Activated CD8-positive, alpha-beta memory T cell treated with anti-CD3 and anti-CD28 coated beads, Interleukin-2, amount 50 U/mL, for 4 hours (primary cell): Measurements from ENCODE around the gene P4HB.

ENCODE experiments used
- DNase-seq: peaks from one replicate; pipeline ENCODE4 v3.0.0-alpha.2; 2020

P4HB gene

DNA sequence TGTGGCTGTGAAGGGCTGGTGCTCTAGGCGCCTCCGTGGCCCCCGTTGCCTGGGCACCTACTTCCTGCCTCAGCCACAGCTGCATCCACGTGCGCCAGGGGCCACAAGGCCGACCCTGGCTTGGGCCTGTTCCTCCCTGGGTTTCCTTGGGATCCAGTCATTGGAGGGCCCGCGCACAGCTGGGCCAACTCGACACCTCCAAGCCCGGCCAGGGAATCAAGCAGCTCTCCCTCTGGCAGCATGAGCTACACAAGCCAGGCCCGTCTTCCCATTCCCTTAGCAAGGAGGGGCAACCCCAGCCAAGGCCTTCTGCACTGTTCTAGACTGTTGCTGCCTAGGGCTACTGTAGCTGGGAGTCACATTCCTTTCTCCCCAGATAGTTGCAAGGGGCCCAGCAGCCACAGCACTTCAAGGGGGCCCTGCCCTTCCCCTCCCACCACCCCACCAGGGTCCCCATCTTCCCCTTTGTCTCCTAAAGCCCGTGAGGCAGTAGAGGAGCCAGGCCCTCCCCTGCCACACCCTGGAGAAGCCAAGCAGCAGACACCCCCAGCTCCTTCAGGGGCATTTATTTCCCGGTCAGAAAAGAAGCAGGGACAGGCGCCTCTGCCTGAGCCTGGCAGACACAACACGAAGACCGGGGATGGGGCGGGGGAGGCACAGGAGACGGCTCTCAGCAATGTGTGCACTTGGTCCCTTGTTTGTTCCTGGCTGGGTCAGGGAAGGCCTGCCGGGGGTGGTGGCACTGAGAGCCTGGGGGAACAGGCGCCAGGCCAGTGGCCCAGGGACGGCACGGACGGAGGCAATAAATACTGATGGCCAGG lies 7.0 kb upstream of the P4HB start:
- no peak for DNase-seq

DNA sequence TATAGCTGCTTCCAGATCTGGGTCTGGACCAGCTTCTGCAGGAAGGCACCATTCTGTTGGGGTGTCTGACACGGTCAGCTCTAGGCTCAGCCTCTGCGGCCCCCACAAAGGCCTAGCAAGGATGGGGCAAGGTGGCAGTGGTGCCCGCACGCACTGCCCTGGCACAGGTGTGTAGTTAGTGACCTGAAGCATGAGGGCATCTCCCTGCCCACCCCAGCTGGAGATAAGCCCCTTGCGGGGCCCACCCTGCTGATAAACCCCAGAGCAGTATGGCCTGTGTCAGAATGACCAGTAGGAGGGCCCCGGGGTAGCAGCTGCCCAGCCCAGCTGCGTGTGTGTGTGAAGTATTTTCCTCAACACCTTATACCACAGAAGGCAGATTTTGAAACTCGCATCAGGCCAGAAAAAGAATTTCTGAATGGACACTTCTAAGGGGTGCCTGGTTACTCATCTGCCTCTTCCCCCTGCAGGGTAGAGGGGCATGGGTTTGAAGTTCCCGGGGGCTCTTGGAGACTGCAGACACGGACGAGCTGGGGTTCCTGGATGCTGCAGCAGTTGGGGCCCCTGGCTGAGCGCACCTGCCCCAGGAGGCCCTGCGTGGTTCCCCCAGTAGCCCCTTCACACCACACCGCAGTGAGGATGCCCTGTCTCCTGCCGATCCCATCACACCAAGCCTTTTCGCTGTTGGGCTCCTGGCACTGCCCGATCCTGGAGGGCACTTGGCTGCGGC lies 6.3 kb upstream of the P4HB start:
- DNase-seq: peak; percentile 27

DNA sequence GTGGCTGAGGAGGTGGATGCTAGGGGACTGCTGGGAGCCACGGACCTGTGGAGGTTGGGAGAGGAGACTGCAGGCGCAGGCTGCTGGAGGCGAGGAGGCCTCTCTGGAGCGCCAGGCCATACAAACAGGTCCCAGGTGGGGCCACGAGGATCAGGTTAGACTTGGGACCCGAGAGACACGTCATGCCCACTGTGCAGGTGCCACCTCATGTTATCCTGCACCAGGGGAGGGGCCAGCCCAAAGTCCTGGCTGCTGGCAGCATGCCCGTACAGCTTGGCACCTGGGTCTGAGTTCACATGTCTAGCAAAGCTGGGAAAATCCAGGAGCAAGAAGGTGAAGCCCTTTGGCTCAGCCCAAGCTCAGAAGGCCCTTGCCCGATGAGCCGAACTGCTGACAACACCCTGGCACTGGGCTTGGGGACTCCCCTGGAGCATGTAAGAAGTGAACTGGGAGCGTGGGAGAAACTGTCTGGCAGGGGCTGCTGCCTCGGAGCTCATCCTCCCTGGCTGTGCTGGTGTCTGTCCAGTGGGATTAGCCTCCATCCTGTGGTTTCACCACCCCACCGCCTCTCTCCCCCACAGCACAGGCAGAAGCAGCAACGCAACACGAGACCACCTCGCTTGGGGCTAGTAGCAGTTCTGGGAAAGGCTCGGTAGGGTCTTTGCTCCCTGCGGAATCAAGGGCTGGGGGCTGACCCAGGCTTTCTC lies 5.6 kb upstream of the P4HB start:
- DNase-seq: no peak

DNA sequence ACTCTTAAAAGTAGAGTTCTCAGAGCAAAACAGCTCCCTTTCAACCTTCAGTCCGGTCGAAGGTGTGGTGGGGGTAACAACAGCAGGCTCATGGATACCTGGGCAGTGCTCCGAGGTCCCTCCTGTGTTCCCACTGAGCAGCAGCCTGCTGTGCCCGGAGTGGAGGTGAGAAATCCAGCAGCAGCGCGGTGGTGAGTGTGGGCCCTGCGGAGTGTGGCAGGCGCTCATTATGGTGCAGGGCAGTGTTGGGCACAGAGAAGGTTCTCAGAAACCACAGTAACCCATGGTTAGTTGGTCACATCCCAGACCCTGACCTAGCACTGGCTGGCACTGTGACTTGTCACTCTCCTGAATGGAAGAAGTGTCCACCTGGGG lies 5.0 kb upstream of the P4HB start:
- no peak for DNase-seq

DNA sequence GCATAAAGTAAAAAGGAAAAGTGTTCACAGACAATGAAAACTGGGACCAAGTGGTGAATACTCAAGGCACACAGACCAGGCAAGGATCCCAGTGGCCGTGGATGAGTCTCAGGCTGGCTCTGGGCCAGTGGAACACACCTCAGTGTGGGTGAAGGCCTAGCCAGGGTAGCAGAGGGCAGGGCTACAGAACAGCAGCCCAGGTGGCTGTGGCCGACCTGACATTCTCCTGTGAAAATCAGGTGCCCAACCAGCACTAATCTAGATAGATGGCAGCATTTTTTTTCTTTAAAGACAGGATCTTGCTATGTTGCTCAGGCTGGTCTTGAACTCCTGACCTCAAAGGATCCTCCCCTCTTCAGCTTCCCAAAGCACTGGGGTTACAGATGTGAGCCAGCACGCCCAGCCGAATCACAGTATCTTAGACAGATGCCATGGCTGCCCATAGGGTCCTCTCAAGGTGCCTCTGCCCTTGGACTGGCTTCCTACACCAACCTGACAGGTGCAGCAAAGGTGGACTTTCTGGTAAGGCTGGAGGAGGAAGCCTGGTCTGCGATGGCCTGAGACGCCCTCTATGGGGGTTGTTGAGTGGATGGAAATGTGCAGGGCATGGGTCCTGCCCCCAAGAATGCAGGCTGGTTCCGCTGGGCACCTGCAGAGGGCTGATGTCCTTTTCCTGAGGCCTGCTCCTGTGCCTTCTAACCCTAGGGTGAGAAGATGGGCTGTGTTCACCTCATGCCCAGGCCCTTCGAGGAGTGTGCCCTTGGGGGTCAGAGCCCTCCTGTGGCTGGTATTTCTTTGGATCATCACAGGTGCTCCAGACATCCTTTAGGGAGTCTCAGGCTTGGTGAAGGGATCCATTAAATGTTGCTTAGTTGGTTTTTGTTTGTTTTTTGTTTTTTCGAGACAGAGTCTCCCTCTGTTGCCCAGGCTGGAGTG lies 3.8 kb upstream of the P4HB start:
- no peak for DNase-seq

DNA sequence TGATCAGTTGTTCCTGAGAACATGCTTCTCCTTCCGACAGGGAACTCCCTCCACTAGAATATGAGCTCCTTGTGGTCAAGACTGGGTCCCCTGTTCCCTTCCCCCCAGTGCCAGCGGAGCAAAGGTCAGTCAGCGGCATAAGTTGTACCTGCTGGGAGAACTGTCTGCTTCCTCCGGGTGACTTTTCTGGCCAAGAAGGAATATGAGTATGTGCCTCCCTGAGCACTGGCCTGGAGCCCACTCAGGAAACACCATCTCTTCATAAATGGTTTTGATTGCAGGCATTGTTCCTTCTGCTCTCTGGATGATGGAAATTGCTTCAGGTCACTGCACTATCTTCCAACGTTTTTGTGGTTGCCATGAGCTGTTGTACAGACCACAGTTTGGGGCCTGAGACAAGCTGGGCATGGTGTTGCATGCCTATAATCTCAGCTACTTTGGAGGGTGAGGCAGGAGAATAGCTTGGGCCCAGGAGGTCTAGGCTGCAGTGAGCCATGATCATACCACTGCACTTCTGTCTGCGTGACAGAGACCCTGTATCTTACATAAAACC lies 2.9 kb upstream of the P4HB start:
- no peak for DNase-seq

DNA sequence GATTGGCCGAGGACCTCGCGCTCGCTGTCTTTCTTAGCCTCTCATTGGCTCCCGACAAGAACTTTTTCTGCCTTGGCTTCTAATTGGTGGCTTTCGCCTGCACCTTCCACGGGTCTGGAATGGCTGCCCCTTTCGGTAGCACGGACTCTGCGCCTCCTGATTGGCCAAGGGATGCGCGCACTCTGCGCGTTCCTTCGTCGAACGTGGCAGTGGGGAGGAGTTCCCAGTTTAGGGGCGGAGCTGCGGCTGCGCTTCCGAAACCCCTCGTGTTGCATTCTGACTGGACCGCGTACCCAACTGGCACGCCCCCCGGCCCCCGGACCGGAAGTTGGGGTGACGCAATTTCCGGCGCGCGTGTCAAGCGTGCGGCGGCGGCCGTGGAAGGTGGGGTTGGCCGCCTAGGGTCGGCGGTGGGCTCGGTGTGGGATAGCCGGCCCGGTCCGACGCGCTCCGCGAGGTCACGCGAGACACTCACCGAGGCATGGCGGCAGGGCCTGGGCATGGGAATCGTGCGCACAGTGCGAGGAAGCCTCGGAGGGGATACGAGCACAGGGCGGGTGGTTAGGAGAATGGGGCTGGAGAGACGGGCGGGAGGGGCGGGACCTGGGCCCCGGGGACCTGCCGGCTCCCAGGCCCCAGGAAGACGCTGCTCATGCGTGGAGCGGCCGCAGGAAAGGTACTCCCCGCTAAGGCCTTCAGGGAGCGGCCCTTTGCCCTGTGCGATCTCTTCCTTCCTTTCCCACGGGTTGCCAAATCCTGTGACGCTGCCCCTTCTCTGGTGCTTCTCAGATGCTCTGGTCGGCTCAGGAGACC lies 627 bp upstream of the P4HB start:
- DNase-seq: peak; percentile 99

DNA sequence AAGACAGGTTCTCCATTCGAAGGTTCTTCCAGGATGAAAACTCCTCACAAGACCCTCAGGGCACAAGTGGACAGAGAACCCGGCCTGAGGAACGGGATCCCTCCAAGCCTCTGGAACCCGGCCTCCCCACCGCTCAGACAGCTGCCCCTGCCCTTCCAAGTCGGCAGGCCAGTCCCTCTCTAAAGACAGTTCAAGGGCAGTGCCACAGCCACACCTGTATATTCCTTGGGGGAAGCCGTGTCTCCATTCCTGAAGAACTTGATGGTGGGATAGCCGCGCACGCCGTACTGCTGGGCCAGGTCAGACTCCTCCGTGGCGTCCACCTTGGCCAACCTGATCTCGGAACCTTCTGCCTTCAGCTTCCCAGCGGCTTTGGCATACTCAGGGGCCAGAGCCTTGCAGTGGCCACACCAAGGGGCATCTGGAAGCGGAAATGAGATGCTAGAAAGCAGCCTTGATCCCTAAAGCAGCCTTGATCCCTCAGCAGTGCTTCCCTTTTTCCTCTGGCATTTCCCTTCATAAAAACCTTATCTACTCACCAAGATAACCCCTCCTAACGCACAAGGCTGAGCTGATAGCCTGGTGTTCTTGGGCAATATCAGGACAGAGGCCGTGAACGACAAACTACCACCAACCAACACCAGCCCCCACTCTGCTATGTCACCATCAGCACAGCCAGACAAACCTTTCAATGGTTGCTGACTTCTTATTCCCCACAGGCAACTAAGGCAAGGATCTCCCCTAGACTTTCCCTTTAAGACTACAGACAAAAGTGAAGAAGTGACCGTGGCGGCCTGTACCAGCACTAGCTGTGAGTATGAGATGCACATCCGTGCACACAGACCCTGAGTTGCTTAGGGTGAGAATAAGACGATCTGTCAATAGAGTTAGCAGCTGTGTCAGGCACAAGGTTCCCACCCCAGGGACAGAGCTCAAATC lies 1.1 kb downstream of the P4HB start:
- DNase-seq: no peak

DNA sequence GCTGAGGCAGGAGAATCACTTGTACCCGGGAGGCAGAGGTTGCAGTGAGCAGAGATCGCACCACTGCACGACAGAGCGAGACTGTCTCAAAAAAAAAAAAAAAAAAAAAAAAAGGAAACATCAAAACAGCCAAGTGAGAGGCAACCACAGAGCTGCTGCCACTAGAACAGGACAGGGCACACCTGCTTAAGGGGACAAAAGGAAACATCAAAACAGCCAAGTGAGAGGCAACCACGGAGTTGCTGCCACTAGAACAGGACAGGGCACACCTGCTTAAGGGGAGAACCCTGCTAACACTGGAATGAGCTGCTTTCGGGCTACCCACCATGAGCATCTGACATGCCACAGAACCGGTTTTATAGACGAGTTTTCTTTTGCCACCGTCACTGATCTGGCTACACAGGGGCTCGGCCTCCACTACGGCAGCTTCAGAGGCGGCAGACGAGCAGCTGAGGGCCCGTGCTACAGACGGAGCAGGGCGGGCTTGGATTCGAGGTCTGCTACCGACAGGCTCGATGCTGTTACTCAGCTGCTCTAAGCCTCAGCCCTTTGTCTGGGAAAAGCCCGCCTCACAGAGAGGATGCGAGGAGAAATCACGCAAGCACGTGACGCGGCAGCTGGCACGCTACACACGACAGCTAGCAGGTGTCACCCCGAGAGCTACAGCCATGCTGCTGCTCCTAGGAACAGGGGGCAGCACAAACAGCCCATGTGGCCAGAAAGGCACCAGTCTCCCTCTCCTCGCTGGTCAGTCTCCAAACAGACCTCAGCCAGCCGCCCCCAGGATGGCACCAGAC lies 2.0 kb downstream of the P4HB start:
- DNase-seq: no peak

DNA sequence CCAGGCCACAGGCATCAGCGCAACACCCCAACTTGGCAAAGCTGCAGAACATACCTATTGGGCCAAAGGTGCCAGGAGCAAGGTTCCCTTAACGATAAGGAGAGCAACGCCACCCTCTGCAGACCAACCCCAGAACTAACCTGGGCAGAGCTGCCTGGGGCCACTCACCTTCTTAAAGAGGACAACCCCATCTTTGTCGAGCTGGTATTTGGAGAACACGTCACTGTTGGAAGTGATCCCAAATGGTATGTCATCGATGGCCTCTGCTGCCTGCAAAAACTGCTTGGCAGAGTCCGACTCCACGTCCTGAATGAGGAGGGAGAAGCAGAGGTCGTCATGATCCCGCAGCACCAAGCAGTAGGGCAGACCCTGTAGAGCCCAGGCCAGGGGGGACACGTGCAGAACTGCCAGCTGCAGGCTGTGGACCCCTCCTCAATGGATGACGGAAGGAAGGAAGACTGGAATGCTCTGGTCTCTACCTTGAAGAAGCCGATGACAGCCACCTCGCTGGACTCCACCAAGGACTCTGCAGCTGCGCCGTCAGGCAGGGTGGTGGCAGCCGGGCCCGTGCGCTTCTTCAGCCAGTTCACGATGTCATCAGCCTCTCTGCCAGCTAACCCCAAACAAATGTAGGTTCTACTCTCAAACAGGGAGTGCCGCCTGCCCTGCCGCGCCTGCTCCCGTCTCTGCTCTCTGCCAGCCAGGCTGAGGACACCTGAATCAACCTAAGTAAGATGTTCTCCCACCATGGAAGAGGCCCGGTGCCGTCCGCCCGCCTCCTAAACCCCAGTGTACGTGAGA lies 5.2 kb downstream of the P4HB start:
- no peak for DNase-seq

DNA sequence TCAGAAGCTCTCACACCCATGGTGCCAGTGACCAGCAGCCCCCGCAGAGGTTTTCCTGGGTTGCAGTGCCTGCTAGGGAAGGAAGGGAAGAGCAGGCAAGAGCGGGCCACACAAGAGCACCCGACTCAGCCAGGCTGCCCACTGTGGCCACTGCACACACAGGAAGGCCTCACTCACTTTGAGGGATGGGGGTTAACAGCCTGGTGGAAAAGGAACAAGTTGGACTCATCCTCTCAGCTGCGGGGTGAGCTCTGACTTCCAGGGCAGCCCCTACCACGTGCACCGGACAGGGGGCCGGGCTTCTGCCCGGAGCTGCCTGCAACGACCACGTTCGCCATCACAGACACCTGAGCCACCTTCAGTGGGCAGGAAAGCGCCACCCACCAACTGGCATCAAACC lies 8.1 kb downstream of the P4HB start:
- DNase-seq: no peak

DNA sequence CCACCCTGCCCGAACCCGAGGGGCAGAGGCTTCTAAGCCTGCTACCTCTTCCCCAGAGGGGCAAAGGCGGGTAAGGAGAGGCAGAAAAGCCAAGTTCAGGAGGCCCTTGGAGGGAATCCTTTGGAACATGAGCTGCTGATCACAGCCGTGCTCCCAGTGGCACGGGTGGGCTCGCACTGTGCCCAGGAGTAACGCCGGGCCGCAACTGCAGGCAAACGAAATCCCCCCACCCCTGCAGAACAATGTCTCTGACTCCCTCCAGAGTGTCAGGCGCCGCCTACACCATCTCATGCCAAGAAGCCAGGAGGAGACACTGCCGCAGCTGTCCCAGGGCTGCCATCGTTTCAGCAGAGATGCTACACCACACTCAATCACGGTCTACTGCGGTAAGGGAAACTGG lies 8.9 kb downstream of the P4HB start:
- DNase-seq: no peak

DNA sequence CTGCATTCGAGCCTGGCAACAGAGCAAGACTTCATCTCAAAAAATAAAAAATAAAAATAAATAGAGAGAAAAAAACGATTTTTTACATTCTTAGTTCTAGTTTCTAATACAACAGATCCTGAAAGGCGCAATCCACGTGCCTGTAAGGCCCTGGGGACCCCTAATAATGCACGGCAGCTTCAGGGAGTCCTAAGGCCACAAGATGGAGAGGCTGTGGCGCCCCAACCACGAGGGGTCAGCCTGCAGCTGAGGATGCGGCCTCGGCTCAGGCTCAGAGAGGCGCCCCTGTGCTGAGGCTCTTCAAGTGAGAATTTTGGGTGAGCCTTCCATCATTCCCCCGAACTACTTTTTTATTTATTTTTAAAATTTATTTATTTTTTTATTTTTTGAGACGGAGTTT lies 10.9 kb downstream of the P4HB start:
- DNase-seq: no peak

DNA sequence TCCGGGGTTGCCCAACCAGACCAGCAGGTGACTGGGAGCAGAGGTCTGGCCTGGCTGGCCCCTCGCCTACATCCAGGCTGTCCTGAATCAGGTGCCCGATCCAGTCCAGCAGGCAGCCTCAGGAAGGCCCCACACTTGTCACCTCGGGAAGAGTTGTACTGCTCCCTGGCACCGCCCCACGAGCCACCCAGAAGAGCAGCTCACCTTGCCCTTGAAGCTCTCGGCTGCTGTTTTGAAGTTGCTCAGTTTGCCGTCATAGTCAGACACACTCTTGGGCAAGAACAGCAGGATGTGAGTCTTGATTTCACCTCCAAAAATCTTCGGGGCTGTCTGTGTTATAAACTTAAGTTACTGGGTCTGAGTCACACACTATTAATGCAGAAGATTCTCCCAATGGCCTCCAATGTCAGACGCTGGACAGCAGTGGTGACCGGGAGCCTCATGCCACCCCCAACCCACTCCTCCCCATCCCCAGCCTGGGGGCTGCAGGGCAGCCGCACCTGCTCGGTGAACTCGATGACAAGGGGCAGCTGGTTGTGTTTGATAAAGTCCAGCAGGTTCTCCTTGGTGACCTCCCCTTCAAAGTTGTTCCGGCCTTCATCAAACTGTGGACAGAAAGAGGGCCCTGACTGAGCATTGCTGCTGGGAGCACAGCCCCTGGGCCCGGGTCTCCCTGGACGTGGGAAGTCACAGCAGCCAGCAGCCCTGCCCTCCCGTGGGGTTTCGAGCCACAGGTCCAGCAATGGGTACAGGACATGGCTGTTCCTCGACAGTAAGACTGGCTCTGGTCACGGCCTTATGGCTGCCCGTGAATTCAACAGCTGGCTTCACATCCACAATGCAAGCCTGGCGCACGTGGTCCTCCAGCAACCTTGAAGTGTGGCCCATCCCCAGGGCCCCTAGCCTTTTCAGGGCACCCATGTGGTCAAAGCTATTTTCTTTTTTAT lies 13.3 kb downstream of the P4HB start:
- DNase-seq: no peak

DNA sequence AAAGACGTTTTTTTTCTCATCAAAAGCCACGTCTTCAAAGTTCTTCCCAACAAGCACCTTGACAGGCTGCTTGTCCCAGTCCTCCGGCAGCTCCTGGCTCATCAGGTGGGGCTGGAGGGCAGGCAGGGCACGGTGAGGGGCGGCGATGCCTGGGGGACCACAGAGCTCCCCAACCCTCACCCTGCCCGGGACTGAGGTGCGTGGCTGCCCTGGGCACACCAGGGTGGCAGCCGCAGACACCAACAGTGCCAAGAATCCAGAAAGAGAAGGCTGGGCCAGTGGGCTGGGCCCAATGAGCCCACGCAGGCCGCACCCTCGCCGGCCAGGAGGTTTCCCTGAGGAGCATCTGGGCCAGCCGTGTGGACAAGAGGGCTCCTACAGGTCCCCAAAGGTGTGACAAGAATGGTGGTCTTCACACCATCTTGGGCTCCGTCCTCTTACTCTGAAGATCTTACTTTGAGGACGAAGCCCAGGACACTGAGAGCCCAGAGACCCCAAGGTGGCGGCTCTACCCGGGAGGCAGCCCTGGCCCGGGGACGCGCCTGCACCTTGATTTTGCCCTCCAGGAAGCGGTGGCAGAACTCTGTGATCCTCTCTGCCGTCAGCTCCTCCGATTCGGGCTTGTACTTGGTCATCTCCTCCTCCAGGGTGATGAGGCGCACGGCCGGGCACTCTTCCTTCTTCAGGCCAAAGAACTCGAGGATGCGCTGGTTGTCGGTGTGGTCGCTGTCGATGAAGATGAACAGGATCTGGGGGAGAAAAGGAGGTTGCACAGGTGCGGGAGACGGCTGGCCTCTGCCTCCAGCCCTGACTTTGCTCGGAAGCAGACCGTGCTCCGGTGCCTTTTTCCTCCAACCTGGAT lies 14.2 kb downstream of the P4HB start:
- DNase-seq: no peak

DNA sequence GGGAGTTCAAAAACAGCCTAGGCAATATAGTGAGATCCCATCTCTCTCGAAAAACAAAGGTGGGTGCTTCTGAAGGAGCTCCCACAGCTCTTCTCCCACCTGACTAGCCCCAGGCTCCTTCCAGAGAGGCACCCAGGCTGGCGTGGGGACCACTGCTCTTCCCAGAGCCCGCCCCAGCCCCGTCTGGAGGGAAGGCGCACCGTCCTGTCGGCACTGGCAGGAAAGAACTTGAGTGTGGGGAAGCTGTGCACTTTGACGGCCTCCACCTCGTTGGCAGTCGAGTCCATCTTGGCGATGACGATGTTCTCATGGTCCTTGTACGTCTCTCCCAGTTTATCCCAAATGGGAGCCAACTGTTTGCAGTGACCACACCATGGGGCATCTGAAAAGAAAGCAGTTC lies 15.0 kb downstream of the P4HB start:
- no peak for DNase-seq
